ENCODE data around the gene TMEM154. TPM values are rescaled to one million over a fixed set of nuclear protein-coding genes. Genes with fewer than 3 reads are reported as not detected.

The TMEM154 gene
- total and polyA plus RNA-seq, 2 experiments from 2014 or later = 0.36 to 1.7 TPM

DNA sequence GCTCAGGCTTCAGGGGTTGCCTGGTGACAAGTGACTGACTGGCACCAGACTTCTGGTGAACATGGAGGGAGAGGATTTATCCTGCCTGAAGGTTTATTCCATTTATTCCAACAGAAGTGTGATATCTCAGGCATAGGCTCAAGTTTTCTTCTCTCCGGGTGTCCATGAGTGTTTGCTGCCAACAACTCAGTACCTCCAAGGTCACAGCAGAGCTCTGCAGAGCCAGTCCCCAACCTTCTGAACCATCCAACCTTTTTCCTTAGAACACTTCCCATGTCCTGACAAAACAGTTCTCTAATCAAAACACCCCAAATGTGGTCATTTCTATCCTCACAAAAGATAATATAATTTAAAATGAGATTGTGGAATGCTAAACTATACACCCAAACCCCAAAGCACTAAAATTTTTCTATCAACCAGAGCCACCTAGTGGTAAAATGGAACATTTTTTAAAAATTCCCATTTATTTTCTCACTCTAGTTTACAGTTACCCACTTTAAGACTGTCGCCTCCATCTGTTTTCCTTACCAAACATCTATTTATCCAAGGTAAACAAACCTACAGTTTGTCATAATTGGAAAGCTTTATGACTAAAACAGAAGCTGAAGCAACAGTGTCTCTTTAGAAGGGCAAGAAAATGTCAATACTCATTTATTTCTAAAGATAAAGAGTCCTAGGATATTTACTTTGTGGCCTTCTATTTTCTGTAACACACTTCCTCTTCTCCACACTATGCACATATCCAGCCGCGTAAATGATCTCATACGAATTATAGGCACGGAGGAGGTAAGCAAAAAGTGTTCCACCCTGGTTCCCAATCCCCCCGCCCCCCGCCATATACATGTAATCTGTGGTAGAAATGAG is 39.5 kb downstream of the TMEM154 start:
- no peaks in the 10 kb centered on the region for H4K20me1 ChIP-seq (ENCODE audit: insufficient read depth, poor library complexity, severe bottlenecking)
- peak; percentile 25 for DNase-seq (ENCODE audit: low spot score)
- no peaks in the 10 kb centered on the region for H3K9me2 ChIP-seq (replicated peaks; ENCODE audit: insufficient read depth)
- H2AFZ ChIP-seq = no peak overlapping the region
- H3K4me3 ChIP-seq = no peak overlapping the region
- H3K79me2 ChIP-seq = no peaks in the 10 kb centered on the region
- no peaks in the 10 kb centered on the region for H3K36me3 ChIP-seq (replicated peaks; ENCODE audit: insufficient read depth, low read depth)
- 52% methylated on average over 8 of the region's 8 CpGs for WGBS (ENCODE audit: low lambda C conversion rate, missing lambda C conversion rate)
- H3K9me3 ChIP-seq (ENCODE audit: low read depth) = no peaks in the 10 kb centered on the region
- H3K4me2 ChIP-seq = no peak overlapping the region
- H3K4me1 ChIP-seq (ENCODE audit: insufficient read depth) = no peaks in the 10 kb centered on the region
- no peak overlapping the region for H3K27ac ChIP-seq
- TF ChIP-seq, protein P1, sequence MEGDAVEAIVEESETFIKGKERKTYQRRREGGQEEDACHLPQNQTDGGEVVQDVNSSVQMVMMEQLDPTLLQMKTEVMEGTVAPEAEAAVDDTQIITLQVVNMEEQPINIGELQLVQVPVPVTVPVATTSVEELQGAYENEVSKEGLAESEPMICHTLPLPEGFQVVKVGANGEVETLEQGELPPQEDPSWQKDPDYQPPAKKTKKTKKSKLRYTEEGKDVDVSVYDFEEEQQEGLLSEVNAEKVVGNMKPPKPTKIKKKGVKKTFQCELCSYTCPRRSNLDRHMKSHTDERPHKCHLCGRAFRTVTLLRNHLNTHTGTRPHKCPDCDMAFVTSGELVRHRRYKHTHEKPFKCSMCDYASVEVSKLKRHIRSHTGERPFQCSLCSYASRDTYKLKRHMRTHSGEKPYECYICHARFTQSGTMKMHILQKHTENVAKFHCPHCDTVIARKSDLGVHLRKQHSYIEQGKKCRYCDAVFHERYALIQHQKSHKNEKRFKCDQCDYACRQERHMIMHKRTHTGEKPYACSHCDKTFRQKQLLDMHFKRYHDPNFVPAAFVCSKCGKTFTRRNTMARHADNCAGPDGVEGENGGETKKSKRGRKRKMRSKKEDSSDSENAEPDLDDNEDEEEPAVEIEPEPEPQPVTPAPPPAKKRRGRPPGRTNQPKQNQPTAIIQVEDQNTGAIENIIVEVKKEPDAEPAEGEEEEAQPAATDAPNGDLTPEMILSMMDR (IDR thresholded peaks at IDR 0.05; ENCODE audit: poor library complexity) = peak; percentile 72
- TF ChIP-seq EZH2 (IDR thresholded peaks at IDR 0.05; ENCODE audit: borderline replicate concordance) (no peak), EZH2phosphoT487 (IDR thresholded peaks at IDR 0.05; ENCODE audit: low read depth, severe bottlenecking, unreplicated experiment) (no peak)
- H3K27me3 ChIP-seq = no peaks in the 10 kb centered on the region

DNA sequence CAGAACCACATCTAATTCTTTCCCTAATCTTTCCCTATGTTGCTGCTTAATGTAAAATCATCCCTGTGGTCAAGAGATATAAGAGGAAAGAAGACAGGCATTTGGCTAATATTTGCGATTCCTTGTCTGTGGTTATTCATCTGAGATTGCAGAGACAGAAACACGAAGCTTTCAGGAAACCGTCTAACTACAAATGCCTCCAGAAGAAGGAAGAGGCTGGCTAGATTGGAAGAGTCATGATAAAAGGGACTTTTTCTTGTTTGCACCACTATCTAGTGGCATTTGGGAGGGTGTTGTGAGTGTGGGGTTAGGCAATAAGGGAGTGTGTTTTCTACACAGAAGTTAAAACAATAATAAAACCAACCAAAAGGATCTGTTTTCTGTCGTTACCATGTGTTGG is 43.9 kb downstream of the TMEM154 start:
- no peaks in the 10 kb centered on the region for H3K27me3 ChIP-seq
- H2AFZ ChIP-seq = no peak overlapping the region

DNA sequence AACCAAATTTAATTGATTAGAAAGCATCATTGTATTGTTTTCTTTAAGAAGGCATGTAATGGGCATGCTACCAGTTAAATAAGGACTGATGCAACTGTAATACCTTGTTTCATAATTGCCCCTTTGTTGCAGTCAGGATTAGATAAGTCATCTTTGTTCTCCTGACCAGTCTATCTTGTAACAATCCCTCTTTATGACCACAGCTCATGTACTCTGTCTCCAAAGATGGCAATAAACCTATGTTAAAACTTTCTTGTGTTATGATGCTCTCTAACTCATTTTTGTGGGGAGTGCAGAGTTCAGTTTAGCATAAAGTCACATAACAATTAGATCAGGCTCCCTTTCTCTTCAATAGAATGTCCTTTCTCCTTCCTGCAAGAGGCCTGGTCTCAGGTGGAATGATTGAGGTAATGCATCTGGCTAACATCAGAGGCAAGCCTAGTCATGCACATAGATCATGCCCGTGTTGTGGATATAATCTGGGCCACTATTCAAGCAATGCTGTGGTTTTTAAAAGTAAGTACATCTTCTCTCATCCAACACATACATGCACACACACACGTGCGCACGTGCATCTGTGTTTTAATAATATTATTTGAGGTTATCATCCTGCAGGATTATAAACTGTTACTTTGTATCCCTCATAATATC is 45.6 kb downstream of the TMEM154 start:
- Histone ChIP-seq H4K20me1 (ENCODE audit: insufficient read depth, poor library complexity, severe bottlenecking) (no peaks in the 10 kb centered on the region), H3K79me2 (no peaks in the 10 kb centered on the region), H3K4me1 (ENCODE audit: insufficient read depth) (no peaks in the 10 kb centered on the region), H3K4me2 (no peak overlapping the region), H3K27ac (no peak overlapping the region), H3K9me2 (replicated peaks; ENCODE audit: insufficient read depth) (no peaks in the 10 kb centered on the region), H3K9me3 (ENCODE audit: low read depth) (no peaks in the 10 kb centered on the region), H3K36me3 (replicated peaks; ENCODE audit: insufficient read depth, low read depth) (no peaks in the 10 kb centered on the region), H3K4me3 (no peak overlapping the region), H2AFZ (no peak overlapping the region), H3K27me3 (no peaks in the 10 kb centered on the region)
- DNase-seq (ENCODE audit: low spot score) = peak; percentile 8
- TF ChIP-seq, protein P1 (IDR thresholded peaks at IDR 0.05; ENCODE audit: poor library complexity) = no peak
- TF ChIP-seq EZH2 (IDR thresholded peaks at IDR 0.05; ENCODE audit: borderline replicate concordance) = no peak
- 84% methylated on average over 4 of the region's 4 CpGs for WGBS (ENCODE audit: low lambda C conversion rate, missing lambda C conversion rate)

More for the DNA sequence above, 43.9 kb downstream of the TMEM154 start:
- Histone ChIP-seq H3K36me3 (replicated peaks; ENCODE audit: insufficient read depth, low read depth) (no peaks in the 10 kb centered on the region), H3K4me3 (no peak overlapping the region), H3K9me2 (replicated peaks; ENCODE audit: insufficient read depth) (no peaks in the 10 kb centered on the region), H3K9me3 (ENCODE audit: low read depth) (no peaks in the 10 kb centered on the region), H3K4me1 (ENCODE audit: insufficient read depth) (no peaks in the 10 kb centered on the region), H3K79me2 (no peaks in the 10 kb centered on the region), H3K4me2 (no peak overlapping the region), H3K27ac (no peak overlapping the region), H4K20me1 (ENCODE audit: insufficient read depth, poor library complexity, severe bottlenecking) (no peaks in the 10 kb centered on the region)
- TF ChIP-seq EZH2phosphoT487 (IDR thresholded peaks at IDR 0.05; ENCODE audit: low read depth, severe bottlenecking, unreplicated experiment) = no peak
- no peak for TF ChIP-seq EZH2 (IDR thresholded peaks at IDR 0.05; ENCODE audit: borderline replicate concordance)
- TF ChIP-seq, protein P1 (IDR thresholded peaks at IDR 0.05; ENCODE audit: poor library complexity) = no peak
- 54% methylated on average over 4 of the region's 4 CpGs for WGBS (ENCODE audit: low lambda C conversion rate, missing lambda C conversion rate)
- DNase-seq (ENCODE audit: low spot score) = no peak

Measured in hepatocyte (in vitro differentiated cells).